Endothelial cell of umbilical vein (primary cell): ENCODE results near the gene WDR48. TPM values are rescaled to one million over a fixed set of nuclear protein-coding genes. Genes with fewer than 3 reads are reported as not detected.

Experiments used
- BruUV-seq: library from RNA; stranded (reverse); fragments of 400-500 nt; replicated peaks from 2 replicates; lab custom pipeline; 2021; lab: Mats Ljungman, UMichigan
- CTCF ChIA-PET: fragments of 300-600, 350-600 bp; sonication (Branson Sonifier 250); formaldehyde crosslinking; loops from one replicate; lab custom pipeline; 2021; ENCODE audit warnings: antibody characterized with exemption, inconsistent platforms; lab: Charles Lee
- POLR2A ChIA-PET: fragments of 300-600, 350-600 bp; sonication (Branson Sonifier 250); formaldehyde crosslinking; loops from one replicate; lab custom pipeline; 2021; ENCODE audit warnings: antibody characterized with exemption, inconsistent platforms; lab: Charles Lee
- DNase-seq: peaks from one replicate; pipeline ENCODE4 v3.0.0-alpha.2; 2011; ENCODE audit warnings: low read depth, low spot score
- FAIRE-seq: peaks from 2 replicates; lab custom pipeline; 2011; peaks lifted over from hg19 to GRCh38; lab: Jason Lieb, UNC
- H2AFZ ChIP-seq: 2 replicates; pipeline ENCODE4 v1.6.0; 2012; ENCODE audit warnings: low read depth, low read length, control low read depth, inconsistent platforms
- H3K27ac ChIP-seq: 2 replicates; pipeline ENCODE4 v1.5.1; 2011; ENCODE audit warnings: low read depth, mild to moderate bottlenecking, control low read depth, low read length, moderate library complexity; ENCODE audit not compliant: insufficient read depth
- H3K27me3 ChIP-seq, 2 experiments: 2 replicates each; pipeline versions ENCODE4 v1.6.0 to v1.6.1; 2011; ENCODE audit warnings: low read length in 2 of 2, mixed read lengths in 1 of 2; ENCODE audit not compliant: control insufficient read depth in 2 of 2, insufficient read depth in 2 of 2
- H3K36me3 ChIP-seq, 2 experiments: 2 replicates in 1 of 2; 3 replicates in 1 of 2; pipeline ENCODE4 v1.5.1; 2011; ENCODE audit warnings: low read length in 2 of 2, mild to moderate bottlenecking in 1 of 2, moderate library complexity in 1 of 2; ENCODE audit not compliant: control insufficient read depth in 2 of 2, insufficient read depth in 2 of 2; ENCODE audit errors: extremely low read depth in 1 of 2
- H3K4me1 ChIP-seq: 3 replicates; pipeline ENCODE4 v1.5.1; 2011; ENCODE audit warnings: mild to moderate bottlenecking, low read length; ENCODE audit not compliant: control insufficient read depth, insufficient read depth; ENCODE audit errors: extremely low read depth
- H3K4me2 ChIP-seq: 2 replicates; pipeline ENCODE4 v1.6.1; 2011; ENCODE audit warnings: low read length, control low read depth, mixed read lengths; ENCODE audit not compliant: insufficient read depth
- H3K4me3 ChIP-seq, 3 experiments: fragments of 200-600 bp in 1 of 3; sonication (generic), shearing (Covaris generic) in 1 of 3; replicated peaks in 1 of 3; 2 replicates each; pipeline ENCODE4 v1.5.1; 2011 to 2016; ENCODE audit warnings: control low read depth in 3 of 3, low read length in 3 of 3, mild to moderate bottlenecking in 2 of 3, inconsistent platforms in 1 of 3, low read depth in 1 of 3, moderate library complexity in 1 of 3; ENCODE audit not compliant: insufficient read depth in 1 of 3
- H3K79me2 ChIP-seq: 2 replicates; pipeline ENCODE4 v1.6.0; 2012; ENCODE audit warnings: low read length, inconsistent platforms; ENCODE audit not compliant: control insufficient read depth, insufficient read depth
- H3K9ac ChIP-seq: replicated peaks from 2 replicates; pipeline ENCODE3; 2011; ENCODE audit warnings: low read length, control low read depth; ENCODE audit not compliant: insufficient read depth; ENCODE audit errors: extremely low read depth
- H3K9me1 ChIP-seq: replicated peaks from 3 replicates; pipeline ENCODE4 v1.6.0; 2011; ENCODE audit warnings: mild to moderate bottlenecking, low read length; ENCODE audit not compliant: control insufficient read depth, insufficient read depth; ENCODE audit errors: extremely low read depth
- H3K9me3 ChIP-seq: replicated peaks from 2 replicates; pipeline ENCODE4 v1.5.1; 2012; ENCODE audit warnings: low read length, inconsistent platforms; ENCODE audit not compliant: control insufficient read depth, insufficient read depth
- H4K20me1 ChIP-seq: replicated peaks from 2 replicates; pipeline ENCODE3; 2011; ENCODE audit warnings: mild to moderate bottlenecking, low read length; ENCODE audit not compliant: control insufficient read depth, insufficient read depth; ENCODE audit errors: extremely low read depth
- GATA2 ChIP-seq: IDR thresholded peaks from 2 replicates; pipeline ENCODE4 v1.7.0; 2011; ENCODE audit warnings: low read depth, mild to moderate bottlenecking, moderate library complexity, mixed read lengths, low read length; ENCODE audit not compliant: insufficient read length, insufficient read depth
- POLR2A ChIP-seq: IDR thresholded peaks from 2 replicates; pipeline ENCODE4 v1.6.1; 2012; ENCODE audit warnings: low read depth, mild to moderate bottlenecking, control low read depth, low read length
- POLR2AphosphoS5 ChIP-seq: IDR thresholded peaks from 2 replicates; pipeline ENCODE4 v1.6.1; 2012; ENCODE audit warnings: low read depth, mild to moderate bottlenecking, control low read depth, low read length, moderate library complexity; ENCODE audit not compliant: insufficient read depth
- dilution Hi-C: fragments of 300-500 bp; cut with MboI; formaldehyde crosslinking; loops from one replicate; pipeline ENCODE4 v1.15.0; 2019; ENCODE audit warnings: low sequenced_read_pairs; ENCODE audit not compliant: extremely low pct_ligation_motif_present
- intact Hi-C: fragments of 100-400 bp; cut with micrococcal nuclease; formaldehyde crosslinking; loops from one replicate; pipeline ENCODE4 v1.10.0; 2022
- polyA plus RNA-seq, 4 experiments: library from polyadenylated mRNA; depleted of rRNA in 3 of 4; stranded (reverse) in 3 of 4; unstranded in 1 of 4; fragments of >200 nt; gene quantifications; 2 replicates each; pipeline versions ENCODE4 v1.2.1 to v1.2.3, GENCODE V29; 2011 to 2012; ENCODE audit warnings: missing spikeins in 1 of 4
- total RNA-seq: library from RNA; stranded (reverse); gene quantifications from 2 replicates; pipeline ENCODE4 v1.2.3, GENCODE V29; 2021
- TF ChIP-seq, protein P1 (sequence below): IDR thresholded peaks from 2 replicates; pipeline ENCODE4 v1.6.1; 2011; ENCODE audit not compliant: insufficient read depth, insufficient read length

WDR48 gene
- total and polyA plus RNA-seq, 2 donors (not counting 3 experiments of a cell fraction or from before 2014, with no cell fraction given) = 13.7 to 25.3 TPM

DNA sequence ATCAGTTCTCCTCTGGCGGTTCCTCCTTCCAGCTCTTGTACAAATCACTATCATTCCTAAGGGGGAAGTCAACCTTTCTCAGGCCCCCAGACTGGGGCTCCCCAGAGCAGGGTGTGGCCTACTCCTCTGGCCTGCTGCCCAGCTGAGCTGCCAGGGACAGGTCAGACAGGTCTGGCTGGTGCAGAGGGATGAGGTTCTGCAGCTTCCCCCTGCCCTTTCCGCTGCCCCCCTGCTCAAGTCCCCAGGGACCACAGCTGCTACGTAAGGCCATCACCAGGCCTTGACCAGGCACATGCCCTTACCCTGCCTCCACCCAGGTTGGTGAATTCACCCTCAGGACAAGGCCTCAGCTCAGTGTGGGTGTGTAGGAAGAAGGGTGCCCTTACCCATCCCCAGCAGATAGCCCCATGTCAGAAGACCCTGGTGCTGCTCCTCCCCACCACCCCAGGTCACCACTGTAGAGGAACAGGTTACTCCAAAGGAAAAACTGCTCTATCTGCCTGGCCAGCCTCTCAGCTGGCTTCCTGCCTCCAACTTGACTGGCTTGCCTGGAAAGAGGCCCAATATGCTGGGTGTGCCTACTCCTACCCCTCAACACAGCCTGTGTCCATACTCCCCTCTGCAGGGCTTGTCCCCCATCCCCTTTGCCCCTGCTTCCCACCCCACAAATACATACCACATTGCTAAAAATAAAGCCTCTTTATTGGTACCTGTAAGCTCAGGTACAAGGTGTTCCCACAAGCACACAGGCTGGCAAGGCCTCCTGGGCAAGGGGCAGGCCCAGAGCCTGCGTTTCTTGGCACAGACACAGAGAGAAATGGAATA, 89.6 kb downstream of the WDR48 start:
- no peaks in the 10 kb centered on the region for H3K9me3 ChIP-seq
- dilution Hi-C loops (no loop called here), intact Hi-C loops (loop anchor here (10.0 kb wide), 1 partner anchor 417 kb away; no protein-coding TSS in a partner anchor)
- no peak overlapping the region for H2AFZ ChIP-seq
- H3K9ac ChIP-seq = no peak overlapping the region
- H4K20me1 ChIP-seq = no peaks in the 10 kb centered on the region
- H3K27me3 ChIP-seq = no peaks in the 10 kb centered on the region
- ChIA-PET CTCF (interaction anchor here (0.6 to 1.4 kb wide), 6 partner anchors 25 to 147 kb away, joined by 3 to 4 read pairs (median 3); partner anchors contain the start of gene XIRP1), POLR2A (interaction anchor here (2.0 kb wide), 1 partner anchor 37 kb away, joined by 5 read pairs; no protein-coding TSS in a partner anchor)
- TF ChIP-seq, protein P1, sequence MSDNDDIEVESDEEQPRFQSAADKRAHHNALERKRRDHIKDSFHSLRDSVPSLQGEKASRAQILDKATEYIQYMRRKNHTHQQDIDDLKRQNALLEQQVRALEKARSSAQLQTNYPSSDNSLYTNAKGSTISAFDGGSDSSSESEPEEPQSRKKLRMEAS = no peak
- peak; percentile 41 for TF ChIP-seq POLR2A
- peaks cover 47% of the 10 kb centered on the region for H3K79me2 ChIP-seq
- no peak overlapping the region for H3K27ac ChIP-seq
- no peak overlapping the region for H3K4me2 ChIP-seq
- H3K36me3 ChIP-seq = peaks cover 4 to 34% of the 10 kb centered on the region in 2 experiments
- no peak overlapping the region for H3K4me3 ChIP-seq
- DNase-seq (peak; percentile 34), FAIRE-seq (no peak)
- H3K4me1 ChIP-seq = peaks cover 16% of the 10 kb centered on the region
- no TSS peak for BruUV-seq
- no peaks in the 10 kb centered on the region for H3K9me1 ChIP-seq

DNA sequence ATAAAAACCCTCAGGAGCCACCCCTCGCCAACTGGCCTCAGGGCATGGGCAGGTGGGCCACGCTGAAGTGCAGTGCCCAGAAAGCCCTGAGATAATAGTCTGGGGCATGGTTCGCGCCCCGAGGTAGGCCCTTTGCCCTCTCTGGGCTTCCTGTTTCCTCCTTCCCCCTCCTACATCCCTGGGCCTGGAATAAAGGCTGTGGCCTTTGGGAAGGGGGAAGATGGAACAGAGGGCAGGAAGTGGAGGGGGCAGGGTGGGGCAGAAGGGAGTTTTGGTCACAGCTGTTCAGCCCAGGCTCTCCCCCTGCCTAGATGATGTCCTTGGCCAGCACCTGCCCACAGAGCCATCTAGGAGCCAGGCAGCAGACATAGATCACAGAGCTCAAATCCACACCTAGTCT, 90.3 kb downstream of the WDR48 start:
- BruUV-seq = no TSS peak
- CTCF ChIA-PET = interaction anchor here (1.1 to 1.7 kb wide), 3 partner anchors 24 to 36 kb away, joined by 3 read pairs; no protein-coding TSS in a partner anchor
- H3K4me1 ChIP-seq = peaks cover 22% of the 10 kb centered on the region
- no peaks in the 10 kb centered on the region for H3K9me1 ChIP-seq
- H3K4me2 ChIP-seq = no peak overlapping the region
- intact Hi-C loops (loop anchor here (10.0 kb wide), 1 partner anchor 417 kb away; no protein-coding TSS in a partner anchor), dilution Hi-C loops (no loop called here)
- no peak overlapping the region for H3K9ac ChIP-seq
- DNase-seq (no peak), FAIRE-seq (no peak)
- H4K20me1 ChIP-seq = no peaks in the 10 kb centered on the region
- peaks cover 50% of the 10 kb centered on the region for H3K79me2 ChIP-seq
- peaks cover 4 to 35% of the 10 kb centered on the region in 2 experiments for H3K36me3 ChIP-seq
- POLR2A ChIA-PET = no interaction called here
- no peak overlapping the region for H2AFZ ChIP-seq
- no peaks in the 10 kb centered on the region for H3K27me3 ChIP-seq
- H3K4me3 ChIP-seq = no peak overlapping the region
- H3K9me3 ChIP-seq = no peaks in the 10 kb centered on the region
- TF ChIP-seq GATA2 (no peak), POLR2AphosphoS5 (no peak)
- no peak overlapping the region for H3K27ac ChIP-seq
